Right kidney (tissue), 1 donor: ENCODE results near the gene LPAR6.

Experiments
- DNase-seq: peaks from one replicate; pipeline ENCODE4 v3.0.0-alpha.2; 2016

Gene LPAR6

DNA sequence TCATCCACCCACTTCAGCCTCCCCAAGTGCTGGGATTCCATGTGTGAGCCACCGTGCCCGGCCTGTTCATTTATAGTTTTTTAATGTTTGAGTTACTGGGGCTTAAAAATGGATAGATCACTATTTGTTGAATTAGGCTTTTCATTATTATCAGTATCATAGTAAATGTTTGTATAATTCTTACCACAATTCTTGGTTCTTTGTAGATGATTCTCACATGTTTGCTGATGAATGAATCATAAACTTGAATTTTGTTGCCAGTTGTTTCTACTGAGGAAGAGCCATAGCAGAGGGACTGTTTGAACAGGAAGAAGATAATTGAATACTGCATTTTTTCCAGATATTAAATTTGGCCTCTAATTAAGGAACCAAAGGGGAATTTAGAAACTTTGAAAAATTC, 2.6 kb upstream of the LPAR6 start:
- DNase-seq: no peak

DNA sequence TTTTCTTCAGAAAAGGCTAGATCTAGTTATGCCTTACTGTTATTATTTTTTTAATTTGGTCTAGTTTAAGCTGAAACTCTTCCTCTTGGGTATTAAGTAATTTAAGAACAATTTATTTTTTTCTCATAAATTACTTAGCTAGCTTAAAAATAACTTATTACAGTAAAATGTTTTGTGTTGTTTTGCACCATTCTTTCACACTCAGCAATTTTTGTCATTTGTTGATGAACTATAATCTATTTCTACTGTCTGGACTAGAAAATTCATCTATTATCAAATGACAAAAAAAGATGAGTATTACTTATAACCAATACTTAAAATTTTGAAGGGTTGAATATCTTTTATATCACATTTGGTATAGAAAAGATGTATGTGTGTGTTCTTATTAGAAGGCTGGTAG, 1.6 kb upstream of the LPAR6 start:
- no peak for DNase-seq

DNA sequence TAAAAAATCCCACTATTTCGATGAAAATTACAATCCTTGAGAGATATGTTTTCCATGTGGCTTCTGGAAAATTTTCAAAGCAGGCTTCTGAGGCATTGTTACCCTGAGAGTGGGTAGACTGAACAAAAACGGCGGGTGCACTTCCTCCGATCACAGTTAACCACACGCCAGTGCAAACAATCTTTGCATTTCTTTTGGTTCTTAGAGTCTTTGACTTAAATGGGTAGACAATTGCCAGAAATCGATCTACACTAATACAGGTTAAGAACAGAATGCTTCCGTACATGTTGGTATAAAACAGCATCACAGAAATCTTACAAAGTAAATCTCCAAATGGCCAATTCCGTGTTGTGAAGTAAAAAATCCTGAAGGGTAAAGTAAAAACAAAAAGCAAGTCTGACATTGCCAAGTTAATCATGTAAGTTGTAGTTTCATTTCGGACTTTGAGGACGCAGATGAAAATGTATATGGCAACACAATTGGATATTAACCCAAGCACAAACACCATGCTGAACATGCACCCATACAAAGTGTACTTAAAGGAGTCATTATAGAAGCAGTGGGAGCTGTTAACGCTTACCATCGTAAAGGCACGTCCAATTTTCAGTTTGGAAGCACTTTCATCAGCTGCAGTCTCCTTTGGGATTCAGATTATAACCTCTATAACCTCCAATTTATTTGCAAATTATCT, 927 bp downstream of the LPAR6 start:
- peak; percentile 59 for DNase-seq

DNA sequence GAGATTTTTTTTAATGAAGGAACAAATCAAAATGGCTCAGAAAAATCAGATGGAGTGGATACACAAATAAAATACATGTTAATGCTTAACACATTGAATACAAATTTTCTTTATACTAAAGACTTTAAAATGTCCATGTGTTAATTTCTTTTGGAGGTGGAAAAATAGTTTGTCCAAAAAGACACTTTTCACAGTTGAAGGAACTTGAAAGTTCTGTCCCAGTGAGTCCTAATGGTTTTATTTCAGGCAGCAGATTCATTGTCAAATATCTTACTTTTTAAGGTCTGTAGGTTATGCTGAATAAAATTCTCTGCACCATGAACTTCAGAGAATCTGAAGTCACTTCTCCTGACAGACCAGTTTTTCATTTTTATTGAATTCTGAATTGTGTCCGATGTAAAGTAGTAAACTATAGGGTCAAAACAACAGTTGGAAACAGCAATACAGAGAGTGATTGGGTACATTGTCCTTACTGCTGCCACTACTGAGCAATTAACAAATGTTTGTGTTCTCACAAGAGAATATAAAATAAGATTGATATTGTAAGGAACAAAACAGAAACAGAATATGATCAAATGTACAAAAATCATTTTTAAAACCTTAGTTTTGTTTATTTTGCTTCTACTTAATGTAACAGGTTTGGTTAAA, 1.6 kb downstream of the LPAR6 start:
- DNase-seq: no peak

DNA sequence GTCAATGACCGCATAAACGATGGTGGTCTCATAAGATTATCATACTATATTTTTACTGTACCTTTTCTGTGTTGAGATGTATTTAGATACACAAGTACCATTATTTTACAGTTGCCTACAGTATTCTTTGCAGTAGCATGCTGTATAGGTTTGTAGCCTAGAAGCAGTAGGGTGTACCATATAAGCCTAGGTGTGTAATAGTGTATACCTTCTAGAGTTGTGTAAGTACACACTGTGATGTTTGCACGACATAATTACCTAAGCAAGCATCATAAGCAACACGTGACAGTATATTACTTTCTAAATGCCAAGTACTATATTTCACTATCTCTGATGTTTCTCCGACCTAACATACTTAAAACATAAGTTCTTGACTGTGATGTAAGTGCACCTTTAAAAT, 2.7 kb downstream of the LPAR6 start:
- DNase-seq: no peak

DNA sequence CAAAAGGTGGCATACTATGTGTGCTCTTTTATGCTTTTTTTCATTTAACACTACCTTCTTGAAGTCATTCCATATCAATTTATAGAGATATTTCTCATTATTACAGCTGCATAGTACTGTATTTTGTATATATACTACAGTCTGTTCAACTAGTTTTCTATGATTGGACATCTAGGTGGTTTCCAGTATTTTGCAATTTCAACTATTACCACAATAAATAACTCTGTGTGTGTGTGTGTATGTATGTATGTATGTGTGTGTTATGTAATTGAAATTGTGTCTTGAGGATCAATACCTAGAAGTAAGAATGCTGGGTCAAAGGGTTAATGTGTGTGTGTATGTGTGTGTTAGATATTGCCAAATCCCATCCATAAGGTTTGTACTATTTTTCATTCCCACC, 7.0 kb downstream of the LPAR6 start:
- no peak for DNase-seq

DNA sequence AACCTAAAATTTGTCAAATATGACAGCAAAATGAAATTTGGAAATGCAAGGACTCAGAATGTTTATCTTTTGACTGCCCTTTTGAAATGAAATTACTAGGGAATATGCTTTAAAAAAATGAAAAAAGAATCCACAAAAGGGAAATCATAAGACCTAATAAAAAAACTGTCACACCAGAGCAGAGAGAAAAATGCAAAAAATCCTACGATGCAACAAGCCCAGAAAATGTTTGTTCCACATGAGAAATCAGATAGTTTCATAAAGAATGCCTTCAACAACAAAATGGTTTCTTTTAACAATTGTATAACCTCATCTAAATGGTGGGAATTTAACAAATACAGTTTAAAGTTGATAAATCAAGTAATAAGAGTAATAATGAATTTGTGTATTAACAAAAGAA, 8.0 kb downstream of the LPAR6 start:
- DNase-seq: no peak

DNA sequence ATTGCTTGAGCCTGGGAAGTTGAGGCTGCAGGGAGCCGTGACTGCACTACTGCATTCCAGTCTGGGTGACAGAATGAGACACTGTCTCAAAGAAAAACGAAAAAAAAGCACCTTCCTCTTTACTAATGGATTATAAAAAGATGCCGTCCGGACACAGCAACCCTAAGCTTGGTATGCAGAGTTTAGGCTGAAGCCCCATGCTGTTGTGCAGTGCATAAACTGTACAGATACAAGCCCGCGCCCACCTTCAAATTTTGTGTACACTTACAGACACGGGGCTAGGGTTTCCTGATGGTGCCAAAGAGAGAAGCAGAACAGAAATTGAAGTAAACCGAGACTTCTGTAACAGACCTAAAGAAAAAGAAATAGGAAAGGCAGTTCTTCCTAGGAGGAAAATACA, 9.0 kb downstream of the LPAR6 start:
- no peak for DNase-seq

DNA sequence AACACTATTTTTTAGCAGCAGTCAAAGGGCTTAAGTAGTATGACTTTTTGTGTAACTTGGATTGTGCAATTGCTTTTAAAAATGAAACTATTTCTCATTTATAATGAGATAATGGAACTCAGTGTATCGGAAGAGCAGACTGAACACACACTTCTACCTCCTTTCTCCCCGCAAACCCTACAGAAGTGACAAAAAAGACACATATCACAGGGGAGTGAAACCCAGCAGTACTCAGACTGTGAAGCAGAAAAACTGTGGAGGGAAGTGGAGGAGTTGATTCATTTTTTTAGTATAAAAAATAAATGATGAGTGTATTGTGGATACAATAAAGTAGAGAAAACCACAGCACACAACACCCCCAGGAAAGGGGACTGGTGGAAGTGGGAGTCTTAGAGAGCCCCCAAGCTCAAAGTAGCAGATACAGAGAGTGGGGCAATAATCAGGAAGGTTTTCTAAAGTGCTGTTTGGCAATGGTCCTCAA, 9.7 kb downstream of the LPAR6 start:
- DNase-seq: no peak

DNA sequence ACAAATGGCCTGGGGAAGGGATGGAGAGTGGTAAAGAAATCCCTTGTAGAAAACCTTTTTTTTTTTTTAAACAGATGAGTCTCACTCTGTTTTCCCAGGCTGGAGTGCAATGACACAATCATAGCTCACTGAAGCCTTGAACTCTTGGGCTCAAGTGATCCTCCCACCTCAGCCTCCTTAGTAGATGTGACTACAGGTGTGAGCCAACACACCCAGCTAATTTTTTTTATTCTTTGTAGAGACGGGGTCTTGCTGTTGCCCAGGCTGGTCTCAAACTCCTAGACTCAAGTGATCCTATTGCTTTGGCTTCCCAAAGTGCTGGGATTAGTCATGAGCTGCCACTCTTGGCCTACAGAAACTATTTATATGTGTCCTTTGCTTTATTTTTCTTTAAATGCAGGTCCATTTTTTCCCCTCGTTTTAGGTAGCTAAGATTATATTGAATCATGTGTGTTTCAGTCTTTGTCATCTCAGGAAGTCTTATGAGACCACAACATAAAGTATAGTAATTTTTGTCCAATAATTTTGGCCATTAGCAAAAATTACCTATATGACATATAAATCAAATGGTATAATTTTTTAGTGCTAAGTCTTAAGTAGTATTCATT, 10.5 kb downstream of the LPAR6 start:
- no peak for DNase-seq

DNA sequence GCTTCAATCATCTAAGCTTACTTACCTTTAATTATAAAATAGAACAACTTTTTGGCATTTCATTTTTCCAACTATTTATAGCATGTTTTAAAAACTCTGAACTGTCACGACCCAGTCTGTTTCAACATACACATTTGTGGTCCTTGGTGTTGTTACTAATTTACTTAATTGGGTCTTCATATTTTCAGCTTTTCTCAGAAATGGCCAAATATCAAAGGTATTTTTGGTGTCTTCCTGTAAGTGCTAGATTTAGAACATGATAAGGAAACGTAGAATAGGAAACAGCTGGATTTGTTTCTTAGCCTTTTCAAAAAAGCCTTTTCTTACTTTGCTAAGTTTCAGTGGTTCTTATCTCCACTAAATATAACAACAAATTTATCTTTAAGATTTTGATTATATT, 11.4 kb downstream of the LPAR6 start:
- no peak for DNase-seq

DNA sequence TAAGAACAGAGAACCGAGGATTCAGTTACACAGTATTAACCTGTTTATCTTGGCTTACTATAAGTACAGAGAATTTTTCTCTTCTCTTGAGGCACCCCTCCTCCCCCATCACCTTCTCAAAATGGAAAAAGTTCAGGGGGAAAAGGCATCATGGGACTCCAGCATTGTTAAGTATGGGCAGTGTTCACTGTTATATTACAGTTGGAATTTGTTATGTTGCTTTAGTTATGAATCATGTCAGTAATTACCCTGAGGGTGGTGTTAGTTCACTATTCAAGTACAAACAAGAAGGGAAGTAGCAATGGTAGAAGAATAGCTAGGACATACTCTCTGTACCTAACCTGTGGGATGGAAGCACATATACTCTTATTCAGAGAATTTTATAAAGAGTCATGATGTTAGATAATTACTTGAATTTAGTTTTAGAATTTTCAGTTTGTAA, 12.0 kb downstream of the LPAR6 start:
- DNase-seq: no peak

DNA sequence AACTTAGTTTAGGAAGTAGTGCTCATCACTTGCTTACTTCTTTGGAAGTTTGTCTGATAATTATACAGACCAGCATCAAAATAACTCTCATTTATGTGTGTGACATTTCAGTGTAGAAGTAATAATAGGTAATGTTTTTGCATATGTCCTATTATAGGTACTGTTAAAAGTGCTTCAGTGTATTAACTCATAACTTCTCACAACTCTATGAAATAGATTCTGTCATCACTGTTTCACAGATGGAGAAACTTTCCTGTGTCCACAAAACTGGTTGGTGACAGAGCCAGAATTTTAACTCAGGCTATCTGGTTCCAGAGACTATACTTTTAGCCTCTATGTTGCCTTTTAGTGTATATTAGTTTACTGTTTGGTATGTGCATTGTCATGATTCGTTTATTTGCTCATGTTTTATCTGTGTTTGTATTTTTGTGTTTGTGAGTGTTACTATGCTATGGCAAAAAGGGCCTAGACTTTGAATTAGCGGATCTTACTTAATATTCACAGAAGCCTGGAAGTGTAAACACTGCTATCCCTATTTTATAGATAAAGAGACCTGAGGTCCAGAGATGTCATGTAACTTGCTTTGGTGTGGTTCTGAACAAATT, 12.7 kb downstream of the LPAR6 start:
- no peak for DNase-seq

DNA sequence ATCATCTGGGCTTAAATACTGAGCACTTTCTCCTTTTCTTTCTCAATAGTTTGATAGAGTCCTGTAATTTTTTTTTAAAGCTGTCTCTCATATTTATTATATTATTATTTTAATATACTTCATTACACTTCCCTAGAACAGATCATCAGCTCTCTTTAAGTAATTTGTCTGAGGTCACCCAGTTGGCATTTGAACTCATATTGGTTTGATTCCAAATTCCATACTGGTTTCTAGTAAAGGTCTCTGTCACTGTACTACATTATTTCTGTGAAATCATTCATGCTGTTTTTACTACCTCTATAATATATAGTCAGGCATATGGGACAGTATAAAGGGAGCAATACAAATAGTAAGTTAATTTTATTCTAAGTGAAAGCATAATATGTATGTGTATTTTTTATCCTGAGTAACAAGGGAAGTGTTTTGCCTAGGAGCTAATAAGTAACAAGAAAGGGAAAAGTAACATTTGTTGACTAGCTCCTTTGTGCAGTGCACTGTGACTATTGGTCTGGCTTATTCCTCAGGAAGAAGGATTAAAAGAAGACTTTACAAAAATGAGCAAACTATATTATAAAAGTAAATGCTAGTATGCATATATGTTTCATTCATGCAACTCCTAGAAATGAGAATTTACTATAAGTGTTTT, 14.3 kb downstream of the LPAR6 start:
- no peak for DNase-seq

DNA sequence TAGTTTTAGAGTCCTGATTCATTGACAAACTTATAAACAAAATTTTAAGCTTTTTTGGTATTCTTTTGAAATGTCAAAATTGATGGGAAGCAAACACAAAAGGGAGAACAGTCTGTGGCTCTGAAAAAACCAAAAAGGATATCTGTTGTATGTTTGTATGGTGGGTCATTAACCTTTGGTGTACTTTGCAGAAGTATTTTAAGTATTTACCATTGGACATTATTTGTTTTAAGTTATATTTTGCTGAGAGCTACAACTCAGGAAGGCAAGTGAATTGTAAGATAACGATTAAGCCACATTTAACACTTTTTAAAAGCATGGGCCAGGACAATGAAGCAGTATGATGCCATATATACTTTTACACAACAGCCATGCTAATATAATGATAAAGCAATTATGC, 15.2 kb downstream of the LPAR6 start:
- no peak for DNase-seq

DNA sequence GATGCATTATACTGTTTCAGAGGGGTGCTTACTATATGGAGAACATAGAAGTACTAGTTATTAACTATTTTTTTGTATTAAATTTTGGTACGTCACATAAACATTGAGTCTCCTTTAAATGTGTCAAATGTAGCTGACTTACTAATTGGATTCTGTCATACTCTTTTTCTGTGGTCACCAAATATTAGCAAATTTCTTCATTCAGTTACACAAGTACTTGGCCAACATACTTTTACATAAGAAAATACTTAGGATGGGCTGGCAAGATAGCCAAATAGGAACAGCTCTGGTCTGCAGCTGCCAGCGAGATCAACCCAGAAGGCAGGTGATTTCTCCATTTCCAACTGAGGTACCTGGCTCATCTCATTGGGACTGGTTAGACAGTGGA, 19.2 kb downstream of the LPAR6 start:
- DNase-seq: no peak

DNA sequence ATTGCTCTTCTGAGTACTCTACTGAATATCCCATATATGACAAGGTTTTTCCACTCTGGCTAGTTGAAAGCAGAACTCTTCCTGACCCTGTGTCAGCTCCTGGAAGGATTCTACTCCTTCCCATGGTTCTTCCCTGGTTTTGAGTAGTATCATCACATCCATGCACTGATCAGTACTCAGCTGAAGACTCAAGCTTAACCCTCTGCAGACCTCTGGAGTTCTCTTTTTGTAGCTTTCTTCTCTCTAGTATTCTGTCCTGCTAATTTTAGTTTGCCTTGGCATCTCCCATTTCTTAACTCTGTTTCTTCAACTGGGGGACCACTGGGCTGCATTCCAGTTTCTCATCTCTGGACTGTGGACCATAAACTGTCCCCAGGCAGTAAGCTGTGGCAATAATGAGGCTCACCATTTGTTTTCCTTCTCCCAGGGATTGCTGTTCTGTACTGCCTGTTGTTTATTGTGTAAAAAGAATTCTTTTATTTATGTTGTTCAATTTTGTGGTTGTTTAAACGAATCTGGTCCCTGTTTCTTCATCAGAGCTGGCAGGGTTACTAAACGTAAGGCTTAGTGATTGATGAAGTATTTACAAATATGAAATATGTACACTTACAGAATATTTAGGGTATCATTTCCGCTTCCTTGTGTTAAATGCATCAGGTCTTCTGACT, 19.7 kb downstream of the LPAR6 start:
- no peak for DNase-seq

DNA sequence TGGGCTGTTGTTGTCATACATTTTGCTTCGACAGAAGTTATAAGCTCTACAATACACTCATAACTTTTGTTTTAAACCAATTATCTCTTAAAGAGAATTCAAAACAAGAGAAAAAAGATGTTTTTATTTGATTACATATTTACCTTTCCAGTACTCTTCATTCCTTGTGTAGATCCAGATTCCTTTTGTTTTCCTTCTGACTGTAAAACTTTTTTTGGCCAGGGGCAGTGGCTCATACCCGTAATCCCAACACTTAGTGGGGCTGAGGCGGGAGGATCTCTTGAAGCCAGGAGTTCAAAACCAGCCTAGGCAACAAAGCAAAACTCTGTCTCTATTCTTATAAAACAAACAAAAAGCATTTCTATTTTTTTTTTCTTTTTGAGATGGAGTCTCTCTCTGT, 21.7 kb downstream of the LPAR6 start:
- no peak for DNase-seq

DNA sequence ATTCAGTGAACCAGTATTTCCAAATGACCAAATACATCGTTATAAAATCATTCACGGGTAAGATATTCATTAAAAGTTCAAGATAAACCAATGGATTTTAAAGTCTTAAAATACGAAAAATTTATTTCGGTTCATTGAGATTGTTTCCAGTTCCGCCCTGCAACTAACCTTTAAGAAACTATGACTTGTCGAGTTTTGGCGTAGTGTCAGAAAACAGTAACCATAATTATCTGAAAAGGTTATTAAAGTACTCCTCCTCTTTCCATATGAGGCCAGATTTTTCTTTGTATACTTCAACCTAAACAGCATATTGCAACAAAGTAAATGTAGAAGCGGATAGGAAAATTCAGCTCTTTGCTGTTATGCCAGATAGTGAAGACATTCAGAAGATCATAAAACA, 26.1 kb downstream of the LPAR6 start:
- no peak for DNase-seq

DNA sequence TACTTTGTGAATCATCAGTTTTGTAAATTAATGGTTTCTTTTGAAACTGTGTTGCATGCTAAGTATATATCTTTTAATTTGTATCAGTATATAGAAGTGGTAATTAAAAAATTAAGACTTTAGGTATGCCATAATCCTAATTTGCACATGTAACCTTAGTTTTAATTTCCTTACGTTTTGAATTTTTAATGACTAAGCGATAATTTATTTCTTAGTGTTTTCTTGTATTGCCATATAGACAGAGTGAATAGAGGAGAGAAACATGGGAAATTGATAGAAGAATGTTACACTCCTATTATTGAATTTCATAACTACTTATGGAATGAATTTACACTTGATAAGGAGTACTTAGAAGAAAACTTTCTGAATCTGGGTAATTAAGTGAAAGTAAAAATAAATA, 29.5 kb downstream of the LPAR6 start:
- DNase-seq: no peak

DNA sequence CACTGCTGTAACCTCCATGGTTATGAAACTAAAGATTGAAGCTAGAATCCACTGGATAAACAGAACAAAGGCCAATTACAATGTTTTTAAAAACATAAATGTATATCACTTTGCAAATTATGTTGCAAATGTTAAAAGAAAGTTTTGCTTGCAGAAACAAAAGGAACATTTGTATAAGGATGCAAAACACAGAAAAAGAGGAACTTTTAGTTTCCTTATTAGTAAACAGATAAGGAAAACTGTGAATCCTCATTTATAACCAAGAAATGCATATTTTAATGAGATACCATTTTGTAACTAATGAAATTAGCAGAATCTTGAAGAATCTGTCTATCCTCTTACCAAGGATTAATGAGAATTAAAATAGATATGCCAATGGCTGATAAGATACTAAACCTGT, 32.3 kb downstream of the LPAR6 start:
- no peak for DNase-seq

DNA sequence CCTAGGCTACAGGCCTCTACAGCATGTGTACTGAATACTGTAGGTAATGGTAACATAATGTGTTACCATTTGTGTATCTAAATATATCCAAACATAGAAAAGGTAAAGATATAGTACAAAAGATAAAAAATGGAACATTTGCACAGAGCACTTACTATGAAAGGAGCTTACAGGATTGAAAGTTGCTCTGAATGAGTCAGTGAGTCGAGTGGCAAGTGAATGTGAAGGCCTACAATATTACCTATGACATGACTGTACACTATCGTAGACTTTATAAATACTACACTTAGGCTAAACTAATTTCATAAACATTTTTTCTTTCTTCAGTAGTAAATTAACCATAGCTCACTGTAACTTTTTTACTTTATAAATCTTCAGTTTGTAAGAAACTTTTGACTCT, 35.1 kb downstream of the LPAR6 start:
- no peak for DNase-seq

DNA sequence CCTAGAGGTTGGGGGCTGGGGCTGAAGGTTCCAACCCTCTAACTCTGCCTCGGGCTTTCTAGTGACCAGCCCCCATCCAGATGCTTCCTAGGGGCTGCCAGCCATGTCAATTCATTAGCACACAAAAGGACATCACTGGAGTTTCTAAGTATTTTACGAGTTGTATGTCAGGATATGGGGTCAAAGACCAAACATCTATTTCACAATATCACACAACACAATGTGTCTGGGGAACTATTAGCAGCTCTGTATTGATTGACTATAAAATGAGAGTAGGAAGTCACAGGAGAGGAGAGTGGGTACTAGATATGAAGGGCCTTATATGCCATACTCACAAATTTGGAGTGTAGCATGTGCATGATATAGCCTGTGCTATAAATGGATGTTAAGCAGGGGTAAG, 42.1 kb downstream of the LPAR6 start:
- DNase-seq: no peak
